Esophagus muscularis mucosa (tissue), 3 donors: Measurements from ENCODE around the gene FOXF1.

ENCODE experiments used
- POLR2A ChIP-seq: fragments of 450-650 bp; IDR thresholded peaks from one replicate; pipeline ENCODE4 v1.6.1; 2017; ENCODE audit warnings: antibody characterized with exemption, moderate library complexity, mild to moderate bottlenecking, low read depth
- POLR2AphosphoS5 ChIP-seq, 2 donors: sonication (generic); formaldehyde crosslinking; IDR thresholded peaks; one replicate each; pipeline ENCODE4 v1.6.1; 2017; ENCODE audit warnings: antibody characterized with exemption in 2 of 2
- TF ChIP-seq, protein P1 (sequence below), 3 experiments: fragments of 200-600 bp in 2 of 3; fragments of 450-650 bp in 1 of 3; sonication (generic) in 2 of 3; IDR thresholded peaks; one replicate each; pipeline ENCODE4 v1.5.1; 2017 to 2019; ENCODE audit warnings: antibody characterized with exemption in 3 of 3, mild to moderate bottlenecking in 2 of 3, moderate library complexity in 1 of 3

DNA sequence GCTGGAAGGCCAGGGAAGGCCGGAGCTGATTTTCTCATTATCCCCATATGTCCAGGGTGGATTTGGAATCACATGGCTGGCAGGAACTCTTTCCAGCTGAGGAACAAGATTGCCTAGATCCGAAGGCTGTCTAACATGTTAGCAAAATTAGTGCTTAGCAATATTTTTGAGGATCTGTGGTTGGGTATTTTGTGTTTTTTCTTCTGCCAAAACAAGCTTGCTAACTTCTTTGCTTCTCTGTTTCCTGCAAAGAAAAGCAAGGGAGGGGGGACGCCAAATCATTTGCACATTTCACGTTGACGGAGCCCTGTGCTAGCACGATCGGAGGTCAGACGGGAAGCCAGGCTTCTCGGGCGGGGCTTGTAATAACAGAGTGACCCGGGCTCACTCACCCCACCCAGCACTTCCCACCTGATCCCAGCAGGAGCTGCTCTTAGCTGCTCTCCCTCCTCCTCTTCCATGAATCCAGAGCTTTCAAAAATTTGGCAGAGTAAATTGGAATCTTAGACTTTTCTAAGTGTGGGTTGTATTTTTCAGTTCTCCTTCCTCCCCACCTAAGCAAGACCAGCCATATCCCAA is 33.3 kb upstream of the FOXF1 start:
- TF ChIP-seq, protein P1, sequence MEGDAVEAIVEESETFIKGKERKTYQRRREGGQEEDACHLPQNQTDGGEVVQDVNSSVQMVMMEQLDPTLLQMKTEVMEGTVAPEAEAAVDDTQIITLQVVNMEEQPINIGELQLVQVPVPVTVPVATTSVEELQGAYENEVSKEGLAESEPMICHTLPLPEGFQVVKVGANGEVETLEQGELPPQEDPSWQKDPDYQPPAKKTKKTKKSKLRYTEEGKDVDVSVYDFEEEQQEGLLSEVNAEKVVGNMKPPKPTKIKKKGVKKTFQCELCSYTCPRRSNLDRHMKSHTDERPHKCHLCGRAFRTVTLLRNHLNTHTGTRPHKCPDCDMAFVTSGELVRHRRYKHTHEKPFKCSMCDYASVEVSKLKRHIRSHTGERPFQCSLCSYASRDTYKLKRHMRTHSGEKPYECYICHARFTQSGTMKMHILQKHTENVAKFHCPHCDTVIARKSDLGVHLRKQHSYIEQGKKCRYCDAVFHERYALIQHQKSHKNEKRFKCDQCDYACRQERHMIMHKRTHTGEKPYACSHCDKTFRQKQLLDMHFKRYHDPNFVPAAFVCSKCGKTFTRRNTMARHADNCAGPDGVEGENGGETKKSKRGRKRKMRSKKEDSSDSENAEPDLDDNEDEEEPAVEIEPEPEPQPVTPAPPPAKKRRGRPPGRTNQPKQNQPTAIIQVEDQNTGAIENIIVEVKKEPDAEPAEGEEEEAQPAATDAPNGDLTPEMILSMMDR (IDR thresholded peaks at IDR 0.05) = peak in 1 of 3 experiments; percentile 11
- TF ChIP-seq POLR2A (no peak), POLR2AphosphoS5 (IDR thresholded peaks at IDR 0.05) (peak in 1 of 2 donors; percentile 40)
